ENCODE data around the gene MGST3. TPM values are rescaled to one million over a fixed set of nuclear protein-coding genes. Genes with fewer than 3 reads are reported as not detected.
"Not testable (repeated sequence)": the region's sequence is repeated elsewhere in the genome, so short reads cannot be mapped to it uniquely, and the experiment has no call there.

MGST3 gene
- total RNA-seq (ENCODE audit: unreplicated experiment), result 128 TPM
- long read RNA-seq, transcript MGST3-205 (6 exons, 1,015 nt), result major isoform, 112 of 124 reads
- long read RNA-seq, partial matches to known transcripts, result 1 of 124 reads
- long read RNA-seq, other reads (novel, unspliced or antisense), result 7 of 124 reads

GRCh38 chr1:165630629-165631341 lies at the start of gene MGST3:
TSS of gene MGST3 (plus strand) at chr1:165631234. CDS start at chr1:165649848, 18,614 bp downstream.
- Mint-ChIP-seq H3K27ac (ENCODE audit: unreplicated experiment) (no peak within 1 kb of the TSS), H3K27me3 (ENCODE audit: unreplicated experiment) (peaks cover 3% of the 10 kb centered on the region), H3K9me3 (ENCODE audit: unreplicated experiment) (no peaks in the 10 kb centered on the region), H3K4me3 (ENCODE audit: unreplicated experiment) (no peak within 1 kb of the TSS), H3K36me3 (ENCODE audit: unreplicated experiment) (no peaks in the 10 kb centered on the region), H3K4me1 (ENCODE audit: low read depth, unreplicated experiment) (no peaks in the 10 kb centered on the region)
- no peak for TF ChIP-seq CTCF (IDR thresholded peaks at IDR 0.05; ENCODE audit: partially characterized antibody, unreplicated experiment)
- DNase-seq, result peak; percentile 96

- H3K4me1 Mint-ChIP-seq (ENCODE audit: low read depth, unreplicated experiment), result no peaks in the 10 kb centered on the region
- H3K36me3 Mint-ChIP-seq (ENCODE audit: unreplicated experiment), result no peaks in the 10 kb centered on the region
- H3K27ac Mint-ChIP-seq (ENCODE audit: unreplicated experiment), result no peak overlapping the region
- TF ChIP-seq CTCF (IDR thresholded peaks at IDR 0.05; ENCODE audit: partially characterized antibody, unreplicated experiment), result no peak
- H3K27me3 Mint-ChIP-seq (ENCODE audit: unreplicated experiment), result peaks cover 3% of the 10 kb centered on the region
- no peak for DNase-seq
- H3K4me3 Mint-ChIP-seq (ENCODE audit: unreplicated experiment), result no peak overlapping the region
- H3K9me3 Mint-ChIP-seq (ENCODE audit: unreplicated experiment), result no peaks in the 10 kb centered on the region
These were observed 49.1 kb upstream of the MGST3 start for GRCh38 chr1:165581926-165582325.

GRCh38 chr1:165586398-165586797 lies 44.6 kb upstream of the MGST3 start:
- no peak for DNase-seq
- Mint-ChIP-seq H3K27me3 (ENCODE audit: unreplicated experiment) (no peaks in the 10 kb centered on the region), H3K36me3 (ENCODE audit: unreplicated experiment) (no peaks in the 10 kb centered on the region), H3K27ac (ENCODE audit: unreplicated experiment) (no peak overlapping the region), H3K4me3 (ENCODE audit: unreplicated experiment) (no peak overlapping the region), H3K9me3 (ENCODE audit: unreplicated experiment) (no peaks in the 10 kb centered on the region), H3K4me1 (ENCODE audit: low read depth, unreplicated experiment) (no peaks in the 10 kb centered on the region)
- TF ChIP-seq CTCF (IDR thresholded peaks at IDR 0.05; ENCODE audit: partially characterized antibody, unreplicated experiment), result no peak

- not testable (repeated sequence) for H3K4me3 Mint-ChIP-seq (ENCODE audit: unreplicated experiment); H3K4me1 Mint-ChIP-seq (ENCODE audit: low read depth, unreplicated experiment); H3K27ac Mint-ChIP-seq (ENCODE audit: unreplicated experiment); H3K36me3 Mint-ChIP-seq (ENCODE audit: unreplicated experiment); DNase-seq; H3K9me3 Mint-ChIP-seq (ENCODE audit: unreplicated experiment); H3K27me3 Mint-ChIP-seq (ENCODE audit: unreplicated experiment)
These were observed 39.6 kb upstream of the MGST3 start for GRCh38 chr1:165591391-165591790.

- no peaks in the 10 kb centered on the region for H3K27me3 Mint-ChIP-seq (ENCODE audit: unreplicated experiment)
- no peaks in the 10 kb centered on the region for H3K9me3 Mint-ChIP-seq (ENCODE audit: unreplicated experiment)
These were observed 37.9 kb upstream of the MGST3 start for GRCh38 chr1:165592945-165593823.

More at GRCh38 chr1:165592945-165593823, 37.9 kb upstream of the MGST3 start:
- H3K27ac Mint-ChIP-seq (ENCODE audit: unreplicated experiment), result no peak overlapping the region
- H3K36me3 Mint-ChIP-seq (ENCODE audit: unreplicated experiment), result no peaks in the 10 kb centered on the region
- no peak overlapping the region for H3K4me3 Mint-ChIP-seq (ENCODE audit: unreplicated experiment)
- TF ChIP-seq CTCF (IDR thresholded peaks at IDR 0.05; ENCODE audit: partially characterized antibody, unreplicated experiment), result peak; percentile 95
- peaks cover 4% of the 10 kb centered on the region for H3K4me1 Mint-ChIP-seq (ENCODE audit: low read depth, unreplicated experiment)
- DNase-seq, result peak; percentile 75
